B cell (primary cell): ENCODE measurements around the gene MCRS1. TPM values are rescaled to one million over a fixed set of nuclear protein-coding genes. Genes with fewer than 3 reads are reported as not detected.

Experiments used
- ATAC-seq: fragments of 200-7000 bp; cut with Tn5 transposase; one replicate; pipeline ENCODE4 v1.10.0; 2021; ENCODE audit warnings: low read depth, mild to moderate bottlenecking, moderate number of reproducible peaks, moderate library complexity
- CTCF ChIA-PET: fragments of 350-600 bp; sonication (Branson Sonifier 250); formaldehyde crosslinking; loops from one replicate; lab custom pipeline; 2021; ENCODE audit warnings: antibody characterized with exemption, inconsistent platforms; lab: Charles Lee
- POLR2A ChIA-PET: fragments of 350-600 bp; sonication (Branson Sonifier 250); formaldehyde crosslinking; loops from one replicate; lab custom pipeline; 2021; ENCODE audit warnings: antibody characterized with exemption; lab: Charles Lee
- DNase-seq: peaks from one replicate; pipeline ENCODE4 v3.0.0; 2013
- H2AFZ ChIP-seq: 2 replicates; pipeline ENCODE4 v1.6.1; 2012; ENCODE audit warnings: mild to moderate bottlenecking, low read depth, low read length; ENCODE audit not compliant: insufficient read depth, poor library complexity, severe bottlenecking
- H3K27ac ChIP-seq, 2 donors: 1 replicate in 1 of 2; 2 replicates in 1 of 2; pipeline ENCODE4 v1.5.1; 2012 to 2013; ENCODE audit warnings: low read length in 2 of 2, mild to moderate bottlenecking in 2 of 2, moderate library complexity in 1 of 2
- H3K27me3 ChIP-seq, 4 experiments: fragments of 200-600 bp in 1 of 4; sonication (generic) in 1 of 4; replicated peaks in 1 of 4; 1 replicate in 2 of 4; 2 replicates in 2 of 4; pipeline versions ENCODE4 v1.6.1 to v1.7.0; 2013 to 2016; ENCODE audit warnings: low read length in 3 of 4, mild to moderate bottlenecking in 2 of 4, mixed read lengths in 1 of 4, moderate library complexity in 1 of 4; ENCODE audit not compliant: insufficient read depth in 4 of 4, control insufficient read depth in 3 of 4; ENCODE audit errors: control extremely low read depth in 1 of 4
- H3K36me3 ChIP-seq, 2 experiments: replicated peaks in 1 of 2; 1 replicate in 1 of 2; 2 replicates in 1 of 2; pipeline versions ENCODE4 v1.6.1 to v1.7.1; 2013; ENCODE audit warnings: low read length in 1 of 2; ENCODE audit not compliant: insufficient read depth in 2 of 2, control insufficient read depth in 1 of 2; ENCODE audit errors: control extremely low read depth in 1 of 2, extremely low read depth in 1 of 2
- H3K4me1 ChIP-seq, 2 donors: fragments of 200-600 bp in 1 of 2; sonication (generic) in 1 of 2; 1 replicate in 1 of 2; 2 replicates in 1 of 2; pipeline versions ENCODE4 v1.5.1 to v1.6.1; 2013 to 2017; ENCODE audit warnings: low read length in 2 of 2; ENCODE audit not compliant: control insufficient read depth in 2 of 2, insufficient read depth in 2 of 2
- H3K4me2 ChIP-seq: replicated peaks from 2 replicates; pipeline ENCODE3; 2012; ENCODE audit warnings: mild to moderate bottlenecking, low read depth, low read length; ENCODE audit not compliant: poor library complexity, severe bottlenecking
- H3K4me3 ChIP-seq, 5 experiments: fragments of 200-600 bp in 1 of 5; sonication (generic) in 1 of 5; 1 replicate in 3 of 5; 2 replicates in 2 of 5; pipeline versions ENCODE4 v1.5.1 to v1.7.0; 2011 to 2016; ENCODE audit warnings: low read length in 4 of 5, mild to moderate bottlenecking in 4 of 5, low read depth in 2 of 5, control low read depth in 1 of 5, moderate library complexity in 1 of 5; ENCODE audit not compliant: insufficient read depth in 1 of 5; ENCODE audit errors: control extremely low read depth in 1 of 5, extremely low read depth in 1 of 5
- H3K79me2 ChIP-seq: fragments of 200-600 bp; sonication (generic); one replicate; pipeline ENCODE4 v1.6.0; 2016; ENCODE audit warnings: low read length; ENCODE audit not compliant: control insufficient read depth, insufficient read depth
- H3K9ac ChIP-seq: fragments of 200-600 bp; sonication (generic); 2 replicates; pipeline ENCODE4 v1.6.1; 2017; ENCODE audit warnings: mild to moderate bottlenecking, low read length, moderate library complexity
- H3K9me3 ChIP-seq, 3 donors: one replicate each; pipeline versions ENCODE4 v1.6.1 to v1.7.1; 2013; ENCODE audit warnings: low read length in 2 of 3; ENCODE audit not compliant: control insufficient read depth in 2 of 3, insufficient read depth in 1 of 3; ENCODE audit errors: control extremely low read depth in 1 of 3
- H4K20me1 ChIP-seq: 2 replicates; pipeline ENCODE4 v1.6.0; 2012; ENCODE audit warnings: mild to moderate bottlenecking, low read length; ENCODE audit not compliant: insufficient read depth, control insufficient read depth, poor library complexity, severe bottlenecking
- H3K27ac Mint-ChIP-seq: one replicate; pipeline ENCODE4 v1.8.0; 2021; ENCODE audit warnings: mixed read lengths
- H3K27me3 Mint-ChIP-seq: one replicate; pipeline ENCODE4 v1.8.0; 2021; ENCODE audit warnings: mixed read lengths
- H3K4me1 Mint-ChIP-seq: one replicate; pipeline ENCODE4 v1.8.0; 2021; ENCODE audit warnings: mixed read lengths
- H3K4me3 Mint-ChIP-seq: one replicate; pipeline ENCODE4 v1.8.0; 2021; ENCODE audit warnings: mixed read lengths
- H3K9me3 Mint-ChIP-seq: one replicate; pipeline ENCODE4 v1.8.0; 2022; ENCODE audit warnings: mixed read lengths; ENCODE audit not compliant: insufficient read depth
- CTCF ChIP-seq: fragments of 200-600 bp; IDR thresholded peaks from one replicate; pipeline ENCODE4 v1.8.0; 2022; ENCODE audit warnings: antibody characterized with exemption, mild to moderate bottlenecking
- EZH2 ChIP-seq: IDR thresholded peaks from 2 replicates; pipeline ENCODE4 v1.6.1; 2012; ENCODE audit warnings: borderline replicate concordance, low read depth, mild to moderate bottlenecking, moderate library complexity, low read length; ENCODE audit not compliant: insufficient read depth, poor library complexity, severe bottlenecking
- WGBS: methylation state at CpG from one replicate; pipeline ENCODE4 v1.1.5; 2013; ENCODE audit warnings: missing lambda C conversion rate; ENCODE audit not compliant: insufficient coverage; 5-methylcytosine and 5-hydroxymethylcytosine counted together
- intact Hi-C: fragments of 100-400 bp; cut with micrococcal nuclease; formaldehyde crosslinking; loops from one replicate; pipeline ENCODE4 v1.10.0; 2022
- polyA plus RNA-seq: library from polyadenylated mRNA; depleted of rRNA; stranded (reverse); fragments of >200 nt; gene quantifications from 2 replicates; pipeline ENCODE4 v1.2.3, GENCODE V29; 2012
- total RNA-seq, 2 donors: library from RNA; stranded (reverse); fragments of 120-200 nt in 1 of 2; gene quantifications; 1 replicate in 1 of 2; 2 replicates in 1 of 2; pipeline versions ENCODE4 v1.2.3 to v1.2.4, GENCODE V29; 2013 to 2022

MCRS1 gene
- total and polyA plus RNA-seq, 2 donors (not counting 1 experiment from before 2014, with no cell fraction given), result 81.1 to 107 TPM

- H3K27ac ChIP-seq, result no peak overlapping the region
Measured at GRCh38 chr12:49545815-49546214, 22.1 kb downstream of the MCRS1 start.

More at GRCh38 chr12:49545815-49546214, 22.1 kb downstream of the MCRS1 start:
- TF ChIP-seq EZH2, result no peak
- no peak for TF ChIP-seq CTCF
- Mint-ChIP-seq H3K4me3 (no peak overlapping the region), H3K27ac (no peak overlapping the region), H3K9me3 (no peaks in the 10 kb centered on the region), H3K4me1 (peaks cover 20% of the 10 kb centered on the region), H3K27me3 (peaks cover 37% of the 10 kb centered on the region)
- ChIA-PET POLR2A (no interaction called here), CTCF (interaction anchor here (0.8 to 1.4 kb wide), 2 partner anchors 187 to 555 kb away, joined by 4 to 7 read pairs; no protein-coding TSS in a partner anchor)
- H3K79me2 ChIP-seq, result no peaks in the 10 kb centered on the region
- H3K4me2 ChIP-seq, result no peak overlapping the region
- no peaks in the 10 kb centered on the region for H3K9me3 ChIP-seq
- H3K4me1 ChIP-seq, result peaks cover 13 to 22% of the 10 kb centered on the region in 2 donors
- intact Hi-C loops, result no loop called here
- no peak for ATAC-seq
- no peak overlapping the region for H3K9ac ChIP-seq
- 93% methylated on average over 4 of the region's 4 CpGs for WGBS
- H3K36me3 ChIP-seq, result no peaks in the 10 kb centered on the region
- no peak overlapping the region for H3K4me3 ChIP-seq
- H4K20me1 ChIP-seq, result no peaks in the 10 kb centered on the region
- DNase-seq, result no peak
- H3K27me3 ChIP-seq, result peaks cover 0 to 49% (median 14%) of the 10 kb centered on the region in 4 experiments
- no peak overlapping the region for H2AFZ ChIP-seq
